Keratinocyte (primary cell): ENCODE measurements around the gene SLC25A1. TPM values are rescaled to one million over a fixed set of nuclear protein-coding genes. Genes with fewer than 3 reads are reported as not detected.

Source experiments
- DNase-seq: peaks from one replicate; pipeline ENCODE4 v3.0.0-alpha.2; 2011; ENCODE audit warnings: low read depth, missing footprints, low spot score
- FAIRE-seq: peaks from 2 replicates; lab custom pipeline; 2011; peaks lifted over from hg19 to GRCh38; lab: Jason Lieb, UNC
- H2AFZ ChIP-seq: 2 replicates; pipeline ENCODE4 v1.6.0; 2012; ENCODE audit warnings: low read length, control low read depth, inconsistent platforms; ENCODE audit not compliant: control insufficient read depth
- H3K27ac ChIP-seq: 2 replicates; pipeline ENCODE4 v1.5.1; 2011; ENCODE audit warnings: low read length; ENCODE audit not compliant: control insufficient read depth, insufficient read depth
- H3K27me3 ChIP-seq: 3 replicates; pipeline ENCODE4 v1.6.0; 2011; ENCODE audit warnings: low read length; ENCODE audit not compliant: control insufficient read depth, insufficient read depth; ENCODE audit errors: extremely low read depth
- H3K36me3 ChIP-seq, 2 experiments: 2 replicates in 1 of 2; 3 replicates in 1 of 2; pipeline ENCODE4 v1.5.1; 2011; ENCODE audit warnings: low read length in 2 of 2, mild to moderate bottlenecking in 1 of 2; ENCODE audit not compliant: control insufficient read depth in 2 of 2, insufficient read depth in 2 of 2; ENCODE audit errors: extremely low read depth in 1 of 2
- H3K4me1 ChIP-seq: 3 replicates; pipeline ENCODE4 v1.5.1; 2011; ENCODE audit warnings: low read length; ENCODE audit not compliant: control insufficient read depth, insufficient read depth; ENCODE audit errors: extremely low read depth
- H3K4me2 ChIP-seq: 3 replicates; pipeline ENCODE4 v1.6.0; 2011; ENCODE audit warnings: low read depth, low read length; ENCODE audit not compliant: control insufficient read depth, insufficient read depth; ENCODE audit errors: extremely low read depth
- H3K4me3 ChIP-seq, 3 experiments: fragments of 200-600 bp in 1 of 3; sonication (generic) in 1 of 3; 2 replicates in 2 of 3; 3 replicates in 1 of 3; pipeline ENCODE4 v1.5.1; 2011 to 2016; ENCODE audit warnings: low read length in 3 of 3, mild to moderate bottlenecking in 3 of 3, control low read depth in 2 of 3, inconsistent platforms in 1 of 3, low read depth in 1 of 3, mixed read lengths in 1 of 3, mixed run types in 1 of 3, moderate library complexity in 1 of 3; ENCODE audit not compliant: control insufficient read depth in 2 of 3, insufficient read depth in 2 of 3; ENCODE audit errors: extremely low read depth in 1 of 3
- H3K79me2 ChIP-seq: 2 replicates; pipeline ENCODE4 v1.6.0; 2012; ENCODE audit warnings: low read length; ENCODE audit not compliant: control insufficient read depth, insufficient read depth
- H3K9ac ChIP-seq: 3 replicates; pipeline ENCODE4 v1.6.0; 2011; ENCODE audit warnings: low read length; ENCODE audit not compliant: control insufficient read depth, insufficient read depth; ENCODE audit errors: extremely low read depth
- H3K9me1 ChIP-seq: 3 replicates; pipeline ENCODE4 v1.6.0; 2011; ENCODE audit warnings: low read length; ENCODE audit not compliant: control insufficient read depth, insufficient read depth; ENCODE audit errors: extremely low read depth
- H3K9me3 ChIP-seq: 2 replicates; pipeline ENCODE4 v1.5.1; 2012; ENCODE audit warnings: low read depth, low read length; ENCODE audit not compliant: control insufficient read depth
- H4K20me1 ChIP-seq: 3 replicates; pipeline ENCODE4 v1.6.0; 2011; ENCODE audit warnings: low read length; ENCODE audit not compliant: control insufficient read depth, insufficient read depth; ENCODE audit errors: extremely low read depth
- CTCF ChIP-seq, 3 experiments: IDR thresholded peaks in 1 of 3; conservative IDR thresholded peaks in 1 of 3; optimal IDR thresholded peaks in 1 of 3; 2 replicates in 2 of 3; 3 replicates in 1 of 3; pipeline versions ENCODE3 to v1.5.1; 2011; ENCODE audit warnings: low read length in 3 of 3, mild to moderate bottlenecking in 3 of 3, moderate library complexity in 2 of 3, control low read depth in 1 of 3, inconsistent platforms in 1 of 3; ENCODE audit not compliant: insufficient read depth in 2 of 3; ENCODE audit errors: extremely low read depth in 1 of 3
- EZH2 ChIP-seq: IDR thresholded peaks from one replicate; pipeline ENCODE4 v1.6.1; 2012; ENCODE audit warnings: inconsistent platforms, mild to moderate bottlenecking, low read length, moderate library complexity
- dilution Hi-C: fragments of 300-500 bp; cut with MboI; formaldehyde crosslinking; loops from one replicate; pipeline ENCODE4 v1.7.0; 2020; ENCODE audit warnings: low sequenced_read_pairs; ENCODE audit not compliant: extremely low pct_ligation_motif_present
- polyA plus RNA-seq, 5 experiments: library from polyadenylated mRNA; depleted of rRNA in 3 of 5; stranded (reverse) in 3 of 5; stranded (forward) in 1 of 5; unstranded in 1 of 5; fragments of >200 nt; gene quantifications; 1 replicate in 1 of 5; 2 replicates in 3 of 5; 3 replicates in 1 of 5; pipeline versions ENCODE4 v1.2.1 to v1.2.3, GENCODE V29; 2011 to 2012; ENCODE audit warnings: missing spikeins in 2 of 5, low read depth in 1 of 5, low replicate concordance in 1 of 5

Gene SLC25A1
- polyA plus RNA-seq, 1 donor (not counting 4 experiments of a cell fraction or from before 2014, with no cell fraction given), result 27.7 TPM

GRCh38 chr22:19167106-19167869 is 11.2 kb downstream of the SLC25A1 start:
- Histone ChIP-seq H3K27ac (no peak overlapping the region), H3K27me3 (peaks cover 39% of the 10 kb centered on the region), H3K9me3 (no peaks in the 10 kb centered on the region), H3K36me3 (no peaks in the 10 kb centered on the region), H2AFZ (no peak overlapping the region), H3K9ac (no peak overlapping the region), H3K4me1 (peaks cover 9% of the 10 kb centered on the region), H3K79me2 (peaks cover 8% of the 10 kb centered on the region), H3K4me2 (no peak overlapping the region), H3K4me3 (no peak overlapping the region), H3K9me1 (no peaks in the 10 kb centered on the region), H4K20me1 (no peaks in the 10 kb centered on the region)
- FAIRE-seq (no peak), DNase-seq (no peak)
- TF ChIP-seq EZH2 (no peak), CTCF (optimal IDR thresholded peaks at IDR 0.05 in 1 of 3, IDR thresholded peaks at IDR 0.05 in 1 of 3, conservative IDR thresholded peaks at IDR 0.05 in 1 of 3; ENCODE audit: extremely low read depth in 1 of 3, insufficient read depth in 2 of 3, low read length in 3 of 3) (no peak)
- dilution Hi-C loops, result no loop called here

GRCh38 chr22:19166421-19166820 is 12.1 kb downstream of the SLC25A1 start:
- Histone ChIP-seq H3K9me3 (no peaks in the 10 kb centered on the region), H2AFZ (no peak overlapping the region), H3K4me1 (peaks cover 8% of the 10 kb centered on the region), H3K9ac (no peak overlapping the region), H4K20me1 (no peaks in the 10 kb centered on the region), H3K27me3 (peaks cover 39% of the 10 kb centered on the region), H3K36me3 (no peaks in the 10 kb centered on the region), H3K27ac (no peak overlapping the region), H3K9me1 (no peaks in the 10 kb centered on the region), H3K79me2 (no peaks in the 10 kb centered on the region), H3K4me3 (no peak overlapping the region), H3K4me2 (no peak overlapping the region)
- no peak for TF ChIP-seq EZH2
- no peak for TF ChIP-seq CTCF (optimal IDR thresholded peaks at IDR 0.05 in 1 of 3, IDR thresholded peaks at IDR 0.05 in 1 of 3, conservative IDR thresholded peaks at IDR 0.05 in 1 of 3; ENCODE audit: extremely low read depth in 1 of 3, insufficient read depth in 2 of 3, low read length in 3 of 3)
- DNase-seq (no peak), FAIRE-seq (no peak)
- dilution Hi-C loops, result no loop called here
